ENCODE results near the gene KAZN. TPM values are rescaled to one million over a fixed set of nuclear protein-coding genes. Genes with fewer than 3 reads are reported as not detected.

Gene KAZN
- total and polyA plus RNA-seq, 2 experiments from 2014 or later = 7.9 to 15.6 TPM

GRCh38 chr1:15114884-15115283 lies 516.4 kb downstream of the KAZN start:
- no peaks in the 10 kb centered on the region for H3K36me3 ChIP-seq (replicated peaks; ENCODE audit: insufficient read depth, low read depth)
- H4K20me1 ChIP-seq (ENCODE audit: insufficient read depth, poor library complexity, severe bottlenecking) = no peaks in the 10 kb centered on the region
- no peak for DNase-seq (ENCODE audit: low spot score)
- H2AFZ ChIP-seq = no peak overlapping the region
- no peak overlapping the region for H3K4me3 ChIP-seq
- H3K9me2 ChIP-seq (replicated peaks; ENCODE audit: insufficient read depth) = no peaks in the 10 kb centered on the region
- H3K27ac ChIP-seq = no peak overlapping the region
- no peaks in the 10 kb centered on the region for H3K27me3 ChIP-seq
- no peaks in the 10 kb centered on the region for H3K79me2 ChIP-seq
- WGBS (ENCODE audit: low lambda C conversion rate, missing lambda C conversion rate) = 95% methylated on average over 13 of the region's 13 CpGs
- TF ChIP-seq EZH2 (IDR thresholded peaks at IDR 0.05; ENCODE audit: borderline replicate concordance) (no peak), CTCF (IDR thresholded peaks at IDR 0.05; ENCODE audit: poor library complexity) (no peak), EZH2phosphoT487 (IDR thresholded peaks at IDR 0.05; ENCODE audit: low read depth, severe bottlenecking, unreplicated experiment) (no peak)
- no peak overlapping the region for H3K4me2 ChIP-seq
- peaks cover 7% of the 10 kb centered on the region for H3K4me1 ChIP-seq (ENCODE audit: insufficient read depth)
- no peaks in the 10 kb centered on the region for H3K9me3 ChIP-seq (ENCODE audit: low read depth)

GRCh38 chr1:15115542-15116330 lies 517.3 kb downstream of the KAZN start:
- WGBS (ENCODE audit: low lambda C conversion rate, missing lambda C conversion rate) = 92% methylated on average over 15 of the region's 15 CpGs
- Histone ChIP-seq H4K20me1 (ENCODE audit: insufficient read depth, poor library complexity, severe bottlenecking) (no peaks in the 10 kb centered on the region), H3K4me3 (no peak overlapping the region), H3K9me2 (replicated peaks; ENCODE audit: insufficient read depth) (no peaks in the 10 kb centered on the region), H3K9me3 (ENCODE audit: low read depth) (no peaks in the 10 kb centered on the region), H3K27ac (no peak overlapping the region), H2AFZ (no peak overlapping the region), H3K4me1 (ENCODE audit: insufficient read depth) (peaks cover 7% of the 10 kb centered on the region), H3K27me3 (no peaks in the 10 kb centered on the region), H3K79me2 (no peaks in the 10 kb centered on the region), H3K36me3 (replicated peaks; ENCODE audit: insufficient read depth, low read depth) (no peaks in the 10 kb centered on the region), H3K4me2 (no peak overlapping the region)
- no peak for DNase-seq (ENCODE audit: low spot score)
- no peak for TF ChIP-seq EZH2phosphoT487 (IDR thresholded peaks at IDR 0.05; ENCODE audit: low read depth, severe bottlenecking, unreplicated experiment)
- TF ChIP-seq EZH2 (IDR thresholded peaks at IDR 0.05; ENCODE audit: borderline replicate concordance) = no peak
- no peak for TF ChIP-seq CTCF (IDR thresholded peaks at IDR 0.05; ENCODE audit: poor library complexity)

GRCh38 chr1:15116966-15117365 lies 518.5 kb downstream of the KAZN start:
- Histone ChIP-seq H2AFZ (no peak overlapping the region), H3K9me3 (ENCODE audit: low read depth) (no peaks in the 10 kb centered on the region), H3K27me3 (no peaks in the 10 kb centered on the region), H3K36me3 (replicated peaks; ENCODE audit: insufficient read depth, low read depth) (no peaks in the 10 kb centered on the region), H3K4me1 (ENCODE audit: insufficient read depth) (peaks cover 7% of the 10 kb centered on the region), H3K4me2 (no peak overlapping the region), H4K20me1 (ENCODE audit: insufficient read depth, poor library complexity, severe bottlenecking) (no peaks in the 10 kb centered on the region), H3K27ac (no peak overlapping the region), H3K79me2 (no peaks in the 10 kb centered on the region), H3K9me2 (replicated peaks; ENCODE audit: insufficient read depth) (no peaks in the 10 kb centered on the region), H3K4me3 (no peak overlapping the region)
- WGBS (ENCODE audit: low lambda C conversion rate, missing lambda C conversion rate) = 60% methylated on average over 5 of the region's 5 CpGs
- DNase-seq (ENCODE audit: low spot score) = no peak
- TF ChIP-seq EZH2 (IDR thresholded peaks at IDR 0.05; ENCODE audit: borderline replicate concordance) (no peak), EZH2phosphoT487 (IDR thresholded peaks at IDR 0.05; ENCODE audit: low read depth, severe bottlenecking, unreplicated experiment) (no peak), CTCF (IDR thresholded peaks at IDR 0.05; ENCODE audit: poor library complexity) (no peak)
